GM18858 (cell line): ENCODE measurements around the gene CXCL16.
"Not testable (repeated sequence)": the region's sequence is repeated elsewhere in the genome, so short reads cannot be mapped to it uniquely, and the experiment has no call there.

Experiments
- ATAC-seq: cut with Tn5 transposase; IDR thresholded peaks from one replicate; pipeline ENCODE4 v1.9.1; 2021; ENCODE audit not compliant: unreplicated experiment

The CXCL16 gene

GRCh38 chr17:4721203-4722135 is 18.3 kb downstream of the CXCL16 start:
- no peak for ATAC-seq

- no peak for ATAC-seq
Observed at GRCh38 chr17:4720787-4721186, 18.9 kb downstream of the CXCL16 start.

DNA sequence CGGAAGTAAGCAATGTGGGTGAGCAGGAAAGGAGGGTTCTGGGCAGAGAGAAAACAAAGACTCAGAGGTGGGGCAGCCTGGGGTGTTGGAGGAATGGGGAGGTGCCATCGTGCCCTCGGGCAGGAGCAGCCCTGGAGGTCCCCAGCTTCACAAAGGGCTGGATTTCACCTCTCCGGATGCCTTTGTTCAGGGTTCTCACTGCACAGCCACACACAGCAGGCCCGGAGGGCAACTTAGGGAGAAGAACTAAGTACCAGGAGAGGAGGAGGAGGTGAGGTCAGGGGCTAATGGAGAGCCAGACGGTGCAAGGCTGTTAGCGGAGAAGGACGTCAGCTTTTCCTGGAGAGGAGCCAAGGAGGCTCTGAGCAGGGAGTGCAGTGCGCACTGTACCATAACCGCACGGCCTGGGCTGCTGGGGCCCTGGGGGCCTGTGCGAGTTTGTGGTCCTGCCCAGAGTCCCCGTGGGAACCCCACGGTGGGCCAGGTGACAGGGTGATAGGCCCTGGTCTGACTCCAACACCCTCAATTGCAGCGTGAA is 20.0 kb downstream of the CXCL16 start:
- no peak for ATAC-seq

DNA sequence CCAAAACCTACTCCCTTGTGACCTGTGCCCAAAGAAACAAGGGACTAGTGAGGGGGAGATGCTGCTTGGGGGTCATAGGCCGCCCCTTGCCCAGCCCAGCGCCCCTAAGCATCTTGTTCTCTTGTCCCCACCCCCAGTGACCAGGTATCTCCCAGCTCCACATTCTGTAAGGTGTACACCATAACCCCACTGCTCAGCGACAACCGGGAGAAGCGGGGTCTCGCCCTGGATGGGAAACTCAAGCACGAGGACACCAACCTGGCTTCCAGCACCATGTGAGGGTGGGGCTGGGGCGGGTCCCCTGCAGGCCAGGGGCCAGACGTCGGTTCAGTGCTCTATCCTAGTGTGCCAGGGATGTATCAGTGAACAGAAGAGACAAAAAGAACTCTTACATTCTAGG is 20.6 kb downstream of the CXCL16 start:
- no peak for ATAC-seq

DNA sequence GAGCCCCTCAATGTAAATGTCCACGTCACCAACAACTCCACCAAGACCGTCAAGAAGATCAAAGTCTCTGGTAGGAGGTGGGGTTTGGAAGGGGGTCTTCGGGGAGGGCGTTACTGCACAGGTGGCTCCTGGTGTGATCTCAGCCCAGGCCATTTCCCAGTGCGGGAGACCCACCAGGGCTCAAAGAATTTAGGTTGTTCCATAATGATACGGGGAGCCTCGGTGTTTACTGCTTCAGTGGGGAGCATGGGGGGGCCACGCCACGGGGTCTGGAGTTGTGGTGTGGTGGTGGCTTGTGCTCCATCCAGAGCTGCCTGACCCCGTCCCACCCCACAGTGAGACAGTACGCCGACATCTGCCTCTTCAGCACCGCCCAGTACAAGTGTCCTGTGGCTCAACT is 21.5 kb downstream of the CXCL16 start:
- ATAC-seq, result no peak

DNA sequence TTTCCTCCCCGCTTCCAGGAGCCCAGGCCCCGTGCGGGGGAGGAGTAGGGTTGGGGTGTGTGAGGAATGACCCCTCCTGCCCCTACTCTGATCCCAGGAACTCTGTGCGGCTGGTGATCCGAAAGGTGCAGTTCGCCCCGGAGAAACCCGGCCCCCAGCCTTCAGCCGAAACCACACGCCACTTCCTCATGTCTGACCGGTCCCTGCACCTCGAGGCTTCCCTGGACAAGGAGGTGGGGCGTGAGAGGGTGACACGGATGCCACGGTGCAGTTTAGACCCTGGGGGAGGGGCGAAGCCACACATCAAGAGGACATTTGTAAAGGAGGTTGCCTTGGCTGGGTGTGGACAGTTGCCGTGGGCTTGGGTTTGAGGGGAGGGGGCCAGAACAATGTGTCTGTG is 21.9 kb downstream of the CXCL16 start:
- ATAC-seq, result no peak

- ATAC-seq, result no peak
Observed at GRCh38 chr17:4716081-4716480, 23.6 kb downstream of the CXCL16 start.

DNA sequence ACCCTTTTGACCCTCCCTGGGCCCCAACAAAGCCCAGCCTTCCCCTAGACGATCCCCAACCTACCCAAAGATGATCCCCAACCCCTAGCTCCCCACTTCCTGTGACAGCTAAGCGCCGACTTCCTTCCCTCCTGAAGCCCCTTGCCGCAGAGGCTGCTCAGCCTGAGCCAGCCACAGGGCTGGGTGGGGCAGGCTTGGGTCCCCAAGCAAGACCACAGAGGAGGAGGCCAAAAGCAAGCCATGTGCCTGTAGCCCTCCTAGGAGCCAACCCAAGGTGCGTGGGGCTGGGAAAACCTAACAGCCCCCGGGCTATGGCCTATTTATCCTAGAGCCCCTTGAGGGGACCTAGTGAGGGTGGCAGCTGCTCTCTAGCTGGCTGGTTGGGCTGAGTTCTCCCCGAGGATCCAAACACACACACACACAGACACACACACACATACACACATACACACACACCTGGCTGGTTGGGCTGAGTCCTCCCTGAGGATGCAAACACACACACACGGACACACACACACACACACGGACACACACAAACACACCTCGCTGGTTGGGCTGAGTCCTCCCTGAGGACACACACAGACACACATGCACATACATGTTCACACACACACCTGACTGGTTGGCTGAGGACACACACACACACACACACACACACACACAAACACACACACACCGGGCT is 24.5 kb downstream of the CXCL16 start:
- ATAC-seq, result no peak

- ATAC-seq, result not testable (repeated sequence)
Observed at GRCh38 chr17:4714340-4715062, 25.2 kb downstream of the CXCL16 start.

DNA sequence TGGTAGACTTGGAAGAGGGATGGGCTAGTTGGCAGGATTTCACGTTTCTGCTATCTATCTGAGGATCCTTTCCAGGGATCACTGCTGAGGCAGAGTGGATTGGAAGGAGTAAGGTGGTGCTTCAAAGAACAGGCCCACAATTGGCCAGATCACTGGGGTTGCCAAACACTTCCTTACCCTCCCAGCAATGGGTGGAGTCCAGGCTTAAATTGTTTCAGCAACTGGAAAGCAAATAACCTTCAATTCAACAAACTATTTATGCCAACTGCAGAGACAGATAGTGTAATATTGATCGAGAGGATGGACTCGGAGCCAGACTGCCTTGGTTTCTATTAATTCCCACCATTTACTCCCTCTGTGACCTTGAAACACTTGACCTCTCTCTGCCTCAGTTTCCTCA is 27.2 kb downstream of the CXCL16 start:
- no peak for ATAC-seq

DNA sequence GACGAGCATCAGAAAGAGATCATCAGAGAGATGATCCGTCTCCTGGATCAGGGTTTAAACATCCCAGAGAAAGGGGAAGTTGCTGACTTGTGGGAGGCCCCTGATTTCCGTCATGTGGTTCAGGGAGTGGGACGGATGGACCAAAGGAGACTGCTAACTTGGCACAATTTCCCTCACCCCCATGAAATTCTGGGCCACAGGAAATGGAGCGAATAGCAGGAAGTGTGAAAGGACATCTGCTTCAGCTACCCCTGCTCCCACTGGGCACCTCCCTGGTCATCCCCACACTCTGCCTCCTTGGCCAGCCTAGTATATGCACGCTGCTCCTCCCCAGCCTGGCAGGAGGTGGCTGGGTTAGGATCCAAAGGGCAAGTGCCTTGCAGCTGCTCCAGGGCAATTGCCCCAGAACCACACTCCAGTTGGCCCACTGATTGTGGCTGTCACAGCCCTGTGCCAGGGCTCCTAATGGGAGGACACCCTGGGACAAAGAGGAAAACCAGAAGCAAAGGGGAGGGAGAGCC is 28.0 kb downstream of the CXCL16 start:
- no peak for ATAC-seq

- no peak for ATAC-seq
Observed at GRCh38 chr17:4710693-4711634, 28.8 kb downstream of the CXCL16 start.

GRCh38 chr17:4709794-4710692 is 29.7 kb downstream of the CXCL16 start, which contains the start of gene ARRB2:
Gene ARRB2 (plus strand): TSS chr17:4710632. CDS start chr17:4710722, 90 bp downstream.
- ATAC-seq, result peak; percentile 59

DNA sequence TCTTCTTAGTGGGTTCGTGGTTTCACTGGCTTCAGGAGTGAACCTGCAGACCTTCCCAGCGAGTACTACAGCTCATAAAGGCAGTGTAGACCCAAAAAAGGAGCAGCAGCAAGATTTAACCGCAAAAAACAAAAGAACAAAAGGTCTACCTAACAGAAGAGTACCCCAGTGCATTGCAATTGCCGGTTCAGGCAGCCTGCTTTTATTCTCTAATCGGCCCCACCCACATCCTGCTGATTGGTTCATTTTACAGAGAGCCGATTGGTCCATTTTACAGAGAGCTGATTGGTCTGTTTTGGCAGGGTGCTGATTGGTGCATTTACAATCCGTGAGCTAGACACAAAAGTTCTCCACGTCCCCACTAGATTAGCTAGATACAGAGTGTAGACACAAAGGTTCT is 31.3 kb downstream of the CXCL16 start:
- no peak for ATAC-seq

DNA sequence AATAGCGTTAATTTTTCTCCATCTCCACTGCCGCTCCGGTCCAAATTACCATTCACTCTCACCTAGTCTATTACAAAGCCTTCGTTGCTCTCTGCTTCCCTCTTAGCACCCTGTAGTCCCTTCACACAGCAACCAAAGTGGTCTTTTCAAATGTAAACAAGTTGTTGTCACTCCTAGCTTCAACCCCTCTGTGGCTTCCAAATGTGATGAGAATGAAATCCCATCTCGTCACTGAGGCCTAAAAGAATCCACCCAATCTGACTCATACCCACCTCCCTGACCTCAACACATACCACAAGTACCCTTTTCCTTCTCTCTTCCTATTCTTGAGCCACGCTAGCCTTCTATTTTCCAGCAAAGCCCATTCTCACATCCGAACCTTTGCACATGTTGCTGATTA is 33.6 kb downstream of the CXCL16 start:
- ATAC-seq, result no peak

- ATAC-seq, result no peak
Observed at GRCh38 chr17:4704991-4705390, 34.7 kb downstream of the CXCL16 start.

DNA sequence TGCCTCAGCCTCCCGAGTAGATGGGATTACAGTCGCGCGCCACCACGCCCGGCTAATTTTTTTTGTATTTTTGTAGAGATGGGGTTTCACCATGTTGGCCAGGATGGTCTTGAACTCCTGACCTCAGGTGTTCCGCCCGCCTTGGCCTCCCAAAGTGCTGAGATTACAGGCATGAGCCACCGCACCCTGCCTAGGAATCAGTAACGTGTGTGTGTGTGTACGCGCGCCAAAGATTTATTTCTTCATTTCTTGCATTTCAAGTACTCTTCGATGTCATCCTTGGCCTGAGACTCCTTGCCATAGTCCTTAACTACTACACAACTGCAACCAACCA is 35.2 kb downstream of the CXCL16 start:
- ATAC-seq, result not testable (repeated sequence)

- no peak for ATAC-seq
Observed at GRCh38 chr17:4703330-4703691, 36.4 kb downstream of the CXCL16 start.

DNA sequence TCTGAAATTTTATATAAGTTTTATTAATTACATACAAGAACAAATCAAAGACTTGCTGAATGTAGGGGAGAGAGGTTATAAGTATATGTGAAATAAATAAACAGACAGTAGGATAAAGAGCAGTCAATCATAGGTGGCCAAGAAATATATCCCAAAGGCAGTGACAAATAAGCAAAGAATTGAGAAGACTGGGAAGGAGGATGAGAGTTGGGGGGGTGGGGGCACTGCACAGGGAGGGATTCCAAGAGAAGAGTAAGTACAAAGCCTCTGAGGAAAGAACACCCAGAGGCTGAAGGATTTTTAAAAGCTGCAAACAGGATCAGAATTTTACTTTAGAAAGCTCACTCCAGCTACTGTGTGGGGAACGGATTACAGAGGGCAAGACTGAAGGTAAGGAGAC is 38.6 kb downstream of the CXCL16 start:
- no peak for ATAC-seq
